ENCODE data around the gene PSMC3IP.

- TF ChIP-seq CTCF (optimal IDR thresholded peaks at IDR 0.05 in 1 of 3, IDR thresholded peaks at IDR 0.05 in 1 of 3, conservative IDR thresholded peaks at IDR 0.05 in 1 of 3; ENCODE audit: extremely low read depth in 1 of 3, insufficient read depth in 2 of 3, low read length in 3 of 3) (no peak), EZH2 (IDR thresholded peaks at IDR 0.05; ENCODE audit: low read length) (no peak)
Measured at GRCh38 chr17:42526031-42526444, 51.5 kb downstream of the PSMC3IP start.
